ENCODE results near the gene TMEM178B. TPM values are rescaled to one million over a fixed set of nuclear protein-coding genes. Genes with fewer than 3 reads are reported as not detected.
A peak's percentile ranks its signal among the peaks of the same experiment; 100 is the strongest.

TMEM178B gene
- total and polyA plus RNA-seq, 10 of the 15 experiments (the other 5 are each of a cell fraction or from before 2014, with no cell fraction given): 0.01 to 1.1 (median 0.04) TPM; not detected in 2

DNA sequence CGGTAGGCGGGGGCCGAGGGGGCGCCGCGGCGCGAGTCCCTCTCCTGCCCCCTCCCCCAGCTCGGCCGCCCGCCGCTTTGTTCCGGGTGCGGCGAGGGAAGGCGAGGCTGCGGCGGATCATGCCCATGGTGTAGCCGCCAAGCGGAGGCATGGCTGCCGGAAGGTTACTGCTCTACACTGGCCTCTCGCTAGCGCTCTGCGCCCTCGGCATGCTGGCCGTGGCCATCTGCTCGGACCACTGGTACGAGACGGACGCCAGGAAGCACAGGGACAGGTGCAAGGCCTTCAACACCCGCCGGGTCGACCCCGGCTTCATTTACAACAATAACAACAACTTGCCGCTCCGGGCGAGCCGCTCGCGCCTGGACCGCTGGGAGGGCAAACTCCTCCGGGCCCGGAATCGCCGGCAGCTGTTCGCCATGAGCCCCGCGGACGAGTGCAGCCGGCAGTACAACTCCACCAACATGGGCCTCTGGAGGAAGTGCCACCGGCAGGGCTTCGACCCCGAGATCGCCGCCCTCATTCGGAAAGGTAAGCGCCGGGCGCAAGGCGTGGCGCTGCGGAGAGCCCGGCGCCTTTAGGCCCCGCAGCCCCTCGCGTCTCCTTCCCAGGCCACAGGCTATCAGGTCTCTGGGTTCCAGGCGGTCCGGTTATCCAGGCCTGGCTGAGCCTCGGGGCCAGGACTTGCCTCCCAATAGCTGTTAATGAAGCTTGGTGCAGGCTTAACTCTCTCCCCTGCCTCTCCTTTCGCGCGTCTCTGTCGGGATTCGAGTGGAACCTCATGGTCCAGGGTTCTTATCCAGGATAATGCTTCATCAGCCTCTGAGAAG is 513 bp downstream of the TMEM178B start:
- H3K27ac ChIP-seq (ENCODE audit: control insufficient read depth, insufficient read depth): no peak overlapping the region
- H3K9me3 ChIP-seq (replicated peaks; ENCODE audit: control insufficient read depth, insufficient read depth, low read length): no peaks in the 10 kb centered on the region
- CTCF ChIA-PET: no interaction called here
- peak overlapping the region; percentile 77; the same call in 1 of the 2 replicates for H3K4me2 ChIP-seq (ENCODE audit: control insufficient read depth, insufficient read depth)
- in situ Hi-C loops (cut with MboI) (no loop called here), intact Hi-C loops (cut with micrococcal nuclease; ENCODE audit: unreplicated experiment) (loop anchor here (5.0 kb wide), 1 partner anchor 148 kb away; no protein-coding TSS in a partner anchor)
- BruUV-seq (replicated peaks): no TSS peak
- ATAC-seq: peak; percentile 51
- FAIRE-seq: no peak
- peak overlapping the region; percentile 10; the same call in 1 of the 2 replicates for H2AFZ ChIP-seq (ENCODE audit: control insufficient read depth, low read depth, low read length)
- H3K9ac ChIP-seq (ENCODE audit: control insufficient read depth, insufficient read depth, low read length): no peak overlapping the region
- H3K4me1 ChIP-seq (ENCODE audit: control insufficient read depth, insufficient read depth, low read length): no peaks in the 10 kb centered on the region
- no peak overlapping the region for H3K4me3 ChIP-seq
- no peaks in the 10 kb centered on the region for H3K79me2 ChIP-seq (ENCODE audit: control insufficient read depth, insufficient read depth, low read length)
- POLR2A ChIA-PET: no interaction called here
- SMC1A ChIA-PET (ENCODE audit: uncharacterized antibody, unreplicated experiment): no interaction called here
- no peaks in the 10 kb centered on the region for H3K36me3 ChIP-seq (ENCODE audit: control insufficient read depth in 2 of 2, insufficient read depth in 2 of 2, low read length in 1 of 2)
- peaks cover 3 to 24% of the 10 kb centered on the region in 2 experiments for H3K27me3 ChIP-seq (replicated peaks in 1 of 2; ENCODE audit: control insufficient read depth in 2 of 2, insufficient read depth in 2 of 2, low read length in 1 of 2)
- RAD21 ChIA-PET (ENCODE audit: unreplicated experiment): no interaction called here
- 14% methylated on average over 75 of the region's 75 CpGs for WGBS (ENCODE audit: insufficient coverage, insufficient replicate concordance, low lambda C conversion rate, missing lambda C conversion rate)
- H4K20me1 ChIP-seq (ENCODE audit: control insufficient read depth, insufficient read depth): no peaks in the 10 kb centered on the region
- DNase-seq (ENCODE audit: low read depth, low spot score): no peak
- TF ChIP-seq, protein P1, sequence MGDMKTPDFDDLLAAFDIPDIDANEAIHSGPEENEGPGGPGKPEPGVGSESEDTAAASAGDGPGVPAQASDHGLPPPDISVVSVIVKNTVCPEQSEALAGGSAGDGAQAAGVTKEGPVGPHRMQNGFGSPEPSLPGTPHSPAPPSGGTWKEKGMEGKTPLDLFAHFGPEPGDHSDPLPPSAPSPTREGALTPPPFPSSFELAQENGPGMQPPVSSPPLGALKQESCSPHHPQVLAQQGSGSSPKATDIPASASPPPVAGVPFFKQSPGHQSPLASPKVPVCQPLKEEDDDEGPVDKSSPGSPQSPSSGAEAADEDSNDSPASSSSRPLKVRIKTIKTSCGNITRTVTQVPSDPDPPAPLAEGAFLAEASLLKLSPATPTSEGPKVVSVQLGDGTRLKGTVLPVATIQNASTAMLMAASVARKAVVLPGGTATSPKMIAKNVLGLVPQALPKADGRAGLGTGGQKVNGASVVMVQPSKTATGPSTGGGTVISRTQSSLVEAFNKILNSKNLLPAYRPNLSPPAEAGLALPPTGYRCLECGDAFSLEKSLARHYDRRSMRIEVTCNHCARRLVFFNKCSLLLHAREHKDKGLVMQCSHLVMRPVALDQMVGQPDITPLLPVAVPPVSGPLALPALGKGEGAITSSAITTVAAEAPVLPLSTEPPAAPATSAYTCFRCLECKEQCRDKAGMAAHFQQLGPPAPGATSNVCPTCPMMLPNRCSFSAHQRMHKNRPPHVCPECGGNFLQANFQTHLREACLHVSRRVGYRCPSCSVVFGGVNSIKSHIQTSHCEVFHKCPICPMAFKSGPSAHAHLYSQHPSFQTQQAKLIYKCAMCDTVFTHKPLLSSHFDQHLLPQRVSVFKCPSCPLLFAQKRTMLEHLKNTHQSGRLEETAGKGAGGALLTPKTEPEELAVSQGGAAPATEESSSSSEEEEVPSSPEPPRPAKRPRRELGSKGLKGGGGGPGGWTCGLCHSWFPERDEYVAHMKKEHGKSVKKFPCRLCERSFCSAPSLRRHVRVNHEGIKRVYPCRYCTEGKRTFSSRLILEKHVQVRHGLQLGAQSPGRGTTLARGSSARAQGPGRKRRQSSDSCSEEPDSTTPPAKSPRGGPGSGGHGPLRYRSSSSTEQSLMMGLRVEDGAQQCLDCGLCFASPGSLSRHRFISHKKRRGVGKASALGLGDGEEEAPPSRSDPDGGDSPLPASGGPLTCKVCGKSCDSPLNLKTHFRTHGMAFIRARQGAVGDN (IDR thresholded peaks at IDR 0.05): no peak
- no peak for TF ChIP-seq NR2C2 (IDR thresholded peaks at IDR 0.05; ENCODE audit: borderline replicate concordance, control insufficient read depth, insufficient read length, low read depth)
- TF ChIP-seq, protein P2, sequence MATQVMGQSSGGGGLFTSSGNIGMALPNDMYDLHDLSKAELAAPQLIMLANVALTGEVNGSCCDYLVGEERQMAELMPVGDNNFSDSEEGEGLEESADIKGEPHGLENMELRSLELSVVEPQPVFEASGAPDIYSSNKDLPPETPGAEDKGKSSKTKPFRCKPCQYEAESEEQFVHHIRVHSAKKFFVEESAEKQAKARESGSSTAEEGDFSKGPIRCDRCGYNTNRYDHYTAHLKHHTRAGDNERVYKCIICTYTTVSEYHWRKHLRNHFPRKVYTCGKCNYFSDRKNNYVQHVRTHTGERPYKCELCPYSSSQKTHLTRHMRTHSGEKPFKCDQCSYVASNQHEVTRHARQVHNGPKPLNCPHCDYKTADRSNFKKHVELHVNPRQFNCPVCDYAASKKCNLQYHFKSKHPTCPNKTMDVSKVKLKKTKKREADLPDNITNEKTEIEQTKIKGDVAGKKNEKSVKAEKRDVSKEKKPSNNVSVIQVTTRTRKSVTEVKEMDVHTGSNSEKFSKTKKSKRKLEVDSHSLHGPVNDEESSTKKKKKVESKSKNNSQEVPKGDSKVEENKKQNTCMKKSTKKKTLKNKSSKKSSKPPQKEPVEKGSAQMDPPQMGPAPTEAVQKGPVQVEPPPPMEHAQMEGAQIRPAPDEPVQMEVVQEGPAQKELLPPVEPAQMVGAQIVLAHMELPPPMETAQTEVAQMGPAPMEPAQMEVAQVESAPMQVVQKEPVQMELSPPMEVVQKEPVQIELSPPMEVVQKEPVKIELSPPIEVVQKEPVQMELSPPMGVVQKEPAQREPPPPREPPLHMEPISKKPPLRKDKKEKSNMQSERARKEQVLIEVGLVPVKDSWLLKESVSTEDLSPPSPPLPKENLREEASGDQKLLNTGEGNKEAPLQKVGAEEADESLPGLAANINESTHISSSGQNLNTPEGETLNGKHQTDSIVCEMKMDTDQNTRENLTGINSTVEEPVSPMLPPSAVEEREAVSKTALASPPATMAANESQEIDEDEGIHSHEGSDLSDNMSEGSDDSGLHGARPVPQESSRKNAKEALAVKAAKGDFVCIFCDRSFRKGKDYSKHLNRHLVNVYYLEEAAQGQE (IDR thresholded peaks at IDR 0.05; ENCODE audit: low read depth, low read length): no peak
- no peak for TF ChIP-seq ZBED1 (IDR thresholded peaks at IDR 0.05; ENCODE audit: borderline replicate concordance)
- peak; percentile 57 for TF ChIP-seq SUZ12 (IDR thresholded peaks at IDR 0.05; ENCODE audit: unreplicated experiment)
- 0 out of 2 replicates have a peak, but pooled peaks have one; percentile 17 for TF ChIP-seq EZH2 (IDR thresholded peaks at IDR 0.05; ENCODE audit: borderline replicate concordance, control insufficient read depth, low read depth, low read length)

Measured in GM12878 (cell line).